Amniotic stem cell (primary cell): ENCODE data around the gene RGL4.

ENCODE experiments used
- DNase-seq: peaks from one replicate; lab custom pipeline; 2025; lab: John Stamatoyannopoulos, UW

Gene RGL4

GRCh38 chr22:23681026-23681809, 9.6 kb upstream of the RGL4 start:
- no peak for DNase-seq

GRCh38 chr22:23682077-23682476, 8.7 kb upstream of the RGL4 start:
- DNase-seq: no peak

GRCh38 chr22:23682827-23683355, 7.9 kb upstream of the RGL4 start:
- DNase-seq: no peak

GRCh38 chr22:23683545-23683944, 7.3 kb upstream of the RGL4 start:
- DNase-seq: no peak

GRCh38 chr22:23684026-23684425, 6.8 kb upstream of the RGL4 start:
- DNase-seq: no peak

GRCh38 chr22:23684561-23685031, 6.2 kb upstream of the RGL4 start:
- no peak for DNase-seq

GRCh38 chr22:23685205-23685784, 5.5 kb upstream of the RGL4 start:
- no peak for DNase-seq

GRCh38 chr22:23686416-23687024, 4.3 kb upstream of the RGL4 start:
- DNase-seq: no peak

GRCh38 chr22:23688121-23688520, 2.7 kb upstream of the RGL4 start:
- no peak for DNase-seq

GRCh38 chr22:23688571-23688970, 2.2 kb upstream of the RGL4 start:
- no peak for DNase-seq

GRCh38 chr22:23689414-23689813, 1.4 kb upstream of the RGL4 start:
- no peak for DNase-seq

- DNase-seq: no peak
Observed at GRCh38 chr22:23691748-23692423, 1.1 kb downstream of the RGL4 start.

GRCh38 chr22:23692598-23693291, 1.9 kb downstream of the RGL4 start:
- DNase-seq: no peak

GRCh38 chr22:23693979-23694680, 3.3 kb downstream of the RGL4 start:
- DNase-seq: no peak

- no peak for DNase-seq
Observed at GRCh38 chr22:23695141-23695540, 4.3 kb downstream of the RGL4 start.

- no peak for DNase-seq
Observed at GRCh38 chr22:23695571-23696325, 4.9 kb downstream of the RGL4 start.

- no peak for DNase-seq
Observed at GRCh38 chr22:23696326-23696851, 5.6 kb downstream of the RGL4 start.

- no peak for DNase-seq
Observed at GRCh38 chr22:23697031-23697970, 6.5 kb downstream of the RGL4 start.

GRCh38 chr22:23698094-23698493, 7.3 kb downstream of the RGL4 start:
- DNase-seq: no peak
